HepG2 (cell line): ENCODE results near the gene KLHL3. TPM values are rescaled to one million over a fixed set of nuclear protein-coding genes. Genes with fewer than 3 reads are reported as not detected.

Experiments
- ATAC-seq: fragments of 200-7000 bp; cut with Tn5 transposase; 3 replicates; pipeline ENCODE4 v1.9.1; 2020; ENCODE audit warnings: mild to moderate bottlenecking, moderate library complexity
- BruUV-seq: library from RNA; stranded (reverse); fragments of 400-500 nt; replicated peaks from 2 replicates; lab custom pipeline; 2021; lab: Mats Ljungman, UMichigan
- CTCF ChIA-PET: fragments of 300-600 bp; formaldehyde crosslinking; extraction: SDS; loops from one replicate; lab custom pipeline; 2021; ENCODE audit warnings: low total read pairs, inconsistent platforms, low intra/inter-chr PET ratio; lab: Yijun Ruan, JAX
- POLR2A ChIA-PET: fragments of 350-600 bp; sonication (Branson Sonifier 250); formaldehyde crosslinking; loops from one replicate; lab custom pipeline; 2020; ENCODE audit warnings: antibody characterized with exemption, inconsistent platforms; lab: Yijun Ruan, JAX
- DNase-seq: peaks from one replicate; pipeline ENCODE4 v3.0.0-alpha.2; 2015; ENCODE audit warnings: low spot score
- FAIRE-seq: peaks from 3 replicates; lab custom pipeline; 2011; peaks lifted over from hg19 to GRCh38; lab: Jason Lieb, UNC
- H2AFZ ChIP-seq: one replicate; pipeline ENCODE4 v1.6.1; 2011; ENCODE audit warnings: low read length, inconsistent platforms
- H3K27ac ChIP-seq: fragments of 300-600 bp; 3 replicates; pipeline ENCODE4 v1.8.0; 2011; ENCODE audit warnings: mixed run types, mild to moderate bottlenecking, mixed read lengths, low read length, inconsistent platforms; ENCODE audit not compliant: insufficient read depth; ENCODE audit errors: extremely low read length
- H3K27me3 ChIP-seq, 2 experiments: fragments of 200-600 bp in 1 of 2; 2 replicates in 1 of 2; 3 replicates in 1 of 2; pipeline versions ENCODE4 v1.6.0 to v1.8.0; 2011; ENCODE audit warnings: low read length in 2 of 2, mild to moderate bottlenecking in 2 of 2, moderate library complexity in 2 of 2, inconsistent platforms in 1 of 2; ENCODE audit not compliant: insufficient read depth in 2 of 2, control insufficient read depth in 1 of 2
- H3K36me3 ChIP-seq, 2 experiments: fragments of 200-600 bp in 1 of 2; replicated peaks in 1 of 2; 2 replicates in 1 of 2; 3 replicates in 1 of 2; pipeline versions ENCODE4 v1.5.1 to v1.8.0; 2011; ENCODE audit warnings: low read length in 2 of 2, inconsistent platforms in 1 of 2; ENCODE audit not compliant: insufficient read depth in 2 of 2, control insufficient read depth in 1 of 2
- H3K4me1 ChIP-seq: 2 replicates; pipeline ENCODE4 v1.5.1; 2012; ENCODE audit warnings: low read length, inconsistent platforms; ENCODE audit not compliant: insufficient read depth
- H3K4me2 ChIP-seq: 2 replicates; pipeline ENCODE4 v1.6.0; 2011; ENCODE audit warnings: low read depth, low read length, inconsistent platforms
- H3K4me3 ChIP-seq, 3 experiments: fragments of 200-600 bp in 1 of 3; sonication (generic), shearing (Covaris generic) in 1 of 3; replicated peaks in 1 of 3; 2 replicates each; pipeline ENCODE4 v1.5.1; 2011 to 2016; ENCODE audit warnings: low read length in 3 of 3, inconsistent platforms in 2 of 3, low read depth in 2 of 3, mild to moderate bottlenecking in 2 of 3, control low read depth in 1 of 3, mixed read lengths in 1 of 3; ENCODE audit not compliant: insufficient read depth in 1 of 3
- H3K79me2 ChIP-seq: one replicate; pipeline ENCODE4 v1.6.1; 2011; ENCODE audit warnings: low read length, inconsistent platforms; ENCODE audit not compliant: insufficient read depth
- H3K9ac ChIP-seq: 2 replicates; pipeline ENCODE4 v1.6.0; 2011; ENCODE audit warnings: mild to moderate bottlenecking, low read depth, low read length, inconsistent platforms; ENCODE audit not compliant: insufficient read depth
- H3K9me3 ChIP-seq: 2 replicates; pipeline ENCODE4 v1.5.1; 2012; ENCODE audit warnings: mild to moderate bottlenecking, low read length
- H4K20me1 ChIP-seq: 2 replicates; pipeline ENCODE4 v1.6.0; 2011; ENCODE audit warnings: inconsistent platforms, mild to moderate bottlenecking, low read length, moderate library complexity; ENCODE audit not compliant: insufficient read depth
- ARNTL ChIP-seq: sonication (generic); formaldehyde crosslinking; IDR thresholded peaks from 2 replicates; pipeline ENCODE4 v1.4.0; 2020; ENCODE audit warnings: mild to moderate bottlenecking, missing genetic modification reagents
- CBX1 ChIP-seq: IDR thresholded peaks from one replicate; pipeline ENCODE4 v1.6.1; 2016; ENCODE audit warnings: antibody characterized with exemption, low read depth
- EP300 ChIP-seq, 3 experiments: sonication (generic) in 1 of 3; formaldehyde crosslinking in 1 of 3; IDR thresholded peaks; 2 replicates each; pipeline versions ENCODE4 v1.5.1 to v1.6.1; 2011 to 2020; ENCODE audit warnings: low read depth in 2 of 3, low read length in 2 of 3, borderline replicate concordance in 1 of 3, improper control_type of control experiment in 1 of 3, mild to moderate bottlenecking in 1 of 3, missing genetic modification reagents in 1 of 3, moderate library complexity in 1 of 3
- FOXA3 ChIP-seq: IDR thresholded peaks from 2 replicates; pipeline ENCODE4 v1.6.1; 2016; ENCODE audit warnings: missing genetic modification reagents, missing compliant biosample characterization
- FOXM1 ChIP-seq: sonication (generic); formaldehyde crosslinking; IDR thresholded peaks from 2 replicates; pipeline ENCODE4 v1.5.0; 2020; ENCODE audit warnings: missing genetic modification reagents
- FOXP1 ChIP-seq, 2 experiments: fragments of 450-650 bp in 1 of 2; IDR thresholded peaks; 2 replicates each; pipeline ENCODE4 v1.6.1; 2017 to 2018; ENCODE audit warnings: antibody characterized with exemption in 1 of 2
- HMG20B ChIP-seq: conservative IDR thresholded peaks from 2 replicates; pipeline ENCODE4 v1.6.1; 2016; ENCODE audit warnings: missing genetic modification reagents, missing compliant biosample characterization
- JUNB ChIP-seq: sonication (generic); formaldehyde crosslinking; IDR thresholded peaks from 2 replicates; pipeline ENCODE4 v1.8.0; 2022; ENCODE audit warnings: missing genetic modification reagents, mild to moderate bottlenecking, borderline replicate concordance
- MLLT10 ChIP-seq: sonication (generic); formaldehyde crosslinking; IDR thresholded peaks from 2 replicates; pipeline ENCODE4 v1.4.0; 2020; ENCODE audit warnings: missing genetic modification reagents
- NFYB ChIP-seq: sonication (generic); formaldehyde crosslinking; IDR thresholded peaks from 2 replicates; pipeline ENCODE4 v1.4.0; 2020; ENCODE audit warnings: missing genetic modification reagents
- POGZ ChIP-seq: sonication (generic); formaldehyde crosslinking; IDR thresholded peaks from 2 replicates; pipeline ENCODE4 v1.4.0; 2020; ENCODE audit warnings: mild to moderate bottlenecking, missing genetic modification reagents
- RXRB ChIP-seq: IDR thresholded peaks from 2 replicates; pipeline ENCODE4 v1.6.1; 2016; ENCODE audit warnings: borderline replicate concordance, missing genetic modification reagents, missing compliant biosample characterization
- TP53 ChIP-seq: sonication (generic); formaldehyde crosslinking; conservative IDR thresholded peaks from 2 replicates; pipeline ENCODE4 v1.4.0; 2020; ENCODE audit warnings: missing genetic modification reagents
- ZNF280B ChIP-seq: sonication (generic); formaldehyde crosslinking; IDR thresholded peaks from 2 replicates; pipeline ENCODE4 v1.5.0; 2020; ENCODE audit warnings: missing genetic modification reagents, mild to moderate bottlenecking, borderline replicate concordance
- ZNF382 ChIP-seq: sonication (generic); formaldehyde crosslinking; IDR thresholded peaks from 2 replicates; pipeline ENCODE4 v1.5.0; 2020; ENCODE audit warnings: missing genetic modification reagents, mild to moderate bottlenecking, borderline replicate concordance
- ZNF550 ChIP-seq: sonication (generic); formaldehyde crosslinking; IDR thresholded peaks from 2 replicates; pipeline ENCODE4 v1.4.0; 2020; ENCODE audit warnings: mild to moderate bottlenecking, missing genetic modification reagents, borderline replicate concordance
- ZNF574 ChIP-seq: sonication (generic); formaldehyde crosslinking; IDR thresholded peaks from 2 replicates; pipeline ENCODE4 v1.4.0; 2020; ENCODE audit warnings: missing genetic modification reagents
- ZNF878 ChIP-seq: sonication (generic); formaldehyde crosslinking; IDR thresholded peaks from 2 replicates; pipeline ENCODE4 v1.8.1; 2023; ENCODE audit warnings: mild to moderate bottlenecking, missing genetic modification reagents, moderate library complexity
- WGBS: methylation state at CpG from one replicate; pipeline ENCODE4 v1.1.6; 2017; ENCODE audit warnings: low lambda C conversion rate; 5-methylcytosine and 5-hydroxymethylcytosine counted together
- in situ Hi-C: cut with HindIII; loops from 2 replicates; pipeline ENCODE4 v1.10.0; 2017; ENCODE audit warnings: low pct_unique_long_range_greater_than_20kb; ENCODE audit not compliant: extremely low pct_ligation_motif_present
- intact Hi-C: fragments of 100-400 bp; cut with micrococcal nuclease; formaldehyde crosslinking; loops from one replicate; pipeline ENCODE4 v1.10.0; 2022; ENCODE audit not compliant: unreplicated experiment
- polyA plus RNA-seq, 8 experiments: library from polyadenylated mRNA; depleted of rRNA in 3 of 8; stranded (reverse) in 7 of 8; unstranded in 1 of 8; fragments of >200 nt; fragmentation: Illumina TruSeq in 4 of 8; extraction: Trizol in 4 of 8; gene quantifications; 2 replicates each; pipeline versions ENCODE4 v1.2.1 to v1.2.3, GENCODE V29; 2011 to 2016; ENCODE audit warnings: low read depth in 4 of 8, missing spikeins in 1 of 8, mixed read lengths in 1 of 8; ENCODE audit not compliant: insufficient read depth in 1 of 8
- total RNA-seq, 5 experiments: library from RNA; depleted of rRNA; stranded (reverse); fragments of >200 nt; fragmentation: Illumina TruSeq; extraction: Trizol; gene quantifications; 2 replicates each; pipeline ENCODE4 v1.2.3, GENCODE V29; 2016; ENCODE audit warnings: low read depth in 1 of 5
- TF ChIP-seq, protein P1 (sequence below): sonication (generic); IDR thresholded peaks from 2 replicates; pipeline ENCODE4 v1.6.1; 2016; ENCODE audit warnings: low read depth, borderline replicate concordance

The KLHL3 gene
- total and polyA plus RNA-seq, 2 of the 13 experiments (the other 11 are each of a cell fraction or from before 2014, with no cell fraction given) = 0.02 to 0.08 TPM

DNA sequence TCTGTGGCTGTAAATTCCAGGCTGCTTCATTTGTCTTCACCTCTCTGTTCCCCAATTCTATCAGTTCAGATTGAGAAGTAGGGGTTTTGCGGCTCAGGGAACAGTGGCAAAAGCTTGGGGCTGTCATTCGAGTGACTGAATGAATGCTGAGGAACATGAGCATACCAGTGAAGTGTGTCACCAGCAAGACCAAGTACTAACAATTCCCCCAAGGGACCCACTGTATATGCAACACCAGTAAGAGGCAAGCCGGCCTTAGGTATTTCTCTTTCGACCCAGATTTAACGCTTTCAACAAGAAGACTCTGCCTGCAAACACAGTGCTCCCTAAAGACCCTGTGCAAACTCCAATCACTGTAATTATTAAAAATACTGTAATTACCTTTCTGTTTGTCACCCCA lies 25.8 kb downstream of the KLHL3 start:
- 75% methylated on average over 5 of the region's 5 CpGs for WGBS
- no peak overlapping the region for H3K9ac ChIP-seq
- H3K27me3 ChIP-seq = no peaks in the 10 kb centered on the region
- peaks cover 8% of the 10 kb centered on the region for H3K9me3 ChIP-seq
- no peak overlapping the region for H3K27ac ChIP-seq
- TF ChIP-seq JUNB = no peak
- TF ChIP-seq ZNF574 = no peak
- TF ChIP-seq FOXM1 (CRISPR knock-in tag) = no peak
- TF ChIP-seq ZNF382 (CRISPR knock-in tag) = no peak
- TF ChIP-seq RXRB = no peak
- TF ChIP-seq ARNTL (CRISPR knock-in tag) = no peak
- TF ChIP-seq POGZ = no peak
- TF ChIP-seq, protein P1, sequence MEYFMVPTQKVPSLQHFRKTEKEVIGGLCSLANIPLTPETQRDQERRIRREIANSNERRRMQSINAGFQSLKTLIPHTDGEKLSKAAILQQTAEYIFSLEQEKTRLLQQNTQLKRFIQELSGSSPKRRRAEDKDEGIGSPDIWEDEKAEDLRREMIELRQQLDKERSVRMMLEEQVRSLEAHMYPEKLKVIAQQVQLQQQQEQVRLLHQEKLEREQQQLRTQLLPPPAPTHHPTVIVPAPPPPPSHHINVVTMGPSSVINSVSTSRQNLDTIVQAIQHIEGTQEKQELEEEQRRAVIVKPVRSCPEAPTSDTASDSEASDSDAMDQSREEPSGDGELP = no peak
- no peak for TF ChIP-seq MLLT10
- no peak for TF ChIP-seq NFYB (CRISPR knock-in tag)
- no peak for TF ChIP-seq EP300 (IDR thresholded peaks at IDR 0.05; ENCODE audit: low read depth in 2 of 2, low read length in 2 of 2)
- TF ChIP-seq EP300 (CRISPR knock-in tag; IDR thresholded peaks at IDR 0.05; ENCODE audit: borderline replicate concordance) = no peak
- TF ChIP-seq FOXA3 = no peak
- TF ChIP-seq TP53 = no peak
- no peak for TF ChIP-seq FOXP1 (IDR thresholded peaks at IDR 0.05)
- TF ChIP-seq FOXP1 (CRISPR knock-in tag; IDR thresholded peaks at IDR 0.05) = no peak
- no peak for TF ChIP-seq ZNF280B (CRISPR knock-in tag)
- no peak for TF ChIP-seq ZNF550 (CRISPR knock-in tag)
- no peak for TF ChIP-seq CBX1
- no peak for TF ChIP-seq HMG20B
- no peak for TF ChIP-seq ZNF878 (CRISPR knock-in tag)
- intact Hi-C loops = no loop called here
- no peak overlapping the region for H3K4me2 ChIP-seq
- no peak overlapping the region for H3K4me3 ChIP-seq
- DNase-seq = no peak
- CTCF ChIA-PET = no interaction called here
- POLR2A ChIA-PET = no interaction called here
- no peaks in the 10 kb centered on the region for H3K36me3 ChIP-seq
- no peak for FAIRE-seq
- ATAC-seq = no peak
- in situ Hi-C loops = no loop called here
- H2AFZ ChIP-seq = no peak overlapping the region
- H3K79me2 ChIP-seq = no peaks in the 10 kb centered on the region
- no TSS peak for BruUV-seq
- H4K20me1 ChIP-seq = no peaks in the 10 kb centered on the region
- H3K4me1 ChIP-seq = no peaks in the 10 kb centered on the region
